Motor neuron (in vitro differentiated cells): Measurements from ENCODE around the gene TRAPPC6A. TPM values are rescaled to one million over a fixed set of nuclear protein-coding genes. Genes with fewer than 3 reads are reported as not detected.

Source experiments
- ATAC-seq, 8 experiments: fragments of 200-7000 bp; cut with Tn5 transposase; replicated peaks in 6 of 8; 2 replicates each; pipeline ENCODE4 v1.8.0; 2021; ENCODE audit warnings: mild to moderate bottlenecking in 8 of 8, moderate library complexity in 8 of 8
- H3K27ac ChIP-seq, 2 donors: fragments of 250-450 bp; sonication (Bioruptor Pico); 2 replicates each; pipeline ENCODE4 v1.9.0; 2021; ENCODE audit warnings: antibody characterized with exemption in 2 of 2, mild to moderate bottlenecking in 2 of 2, moderate library complexity in 1 of 2
- H3K4me1 ChIP-seq, 2 donors: fragments of 250-450 bp; sonication (Bioruptor Pico); replicated peaks in 1 of 2; 2 replicates each; pipeline ENCODE4 v1.6.1; 2021; ENCODE audit warnings: antibody characterized with exemption in 2 of 2, mild to moderate bottlenecking in 2 of 2, moderate library complexity in 1 of 2
- H3K4me3 ChIP-seq, 5 donors: fragments of 250-450 bp; sonication (Bioruptor Pico); 2 replicates each; pipeline ENCODE4 v1.9.0; 2021; ENCODE audit warnings: antibody characterized with exemption in 5 of 5, mild to moderate bottlenecking in 5 of 5, moderate library complexity in 4 of 5
- WGBS, 10 experiments: fragments of 450-650 bp; shearing (Covaris generic); methylation state at CpG; one replicate each; pipeline ENCODE4 v1.0.0; 2022; 5-methylcytosine and 5-hydroxymethylcytosine counted together
- in situ Hi-C, 9 experiments: fragments of 400-800 bp; cut with MboI; loops; one replicate each; pipeline ENCODE4 v1.15.0; 2021; ENCODE audit warnings: low sequenced_read_pairs in 9 of 9, low pct_unique_long_range_greater_than_20kb in 2 of 9; ENCODE audit not compliant: unreplicated experiment in 9 of 9
- total RNA-seq, 8 experiments: library from RNA; unstranded; fragments of 300-600 nt; gene quantifications; 2 replicates each; pipeline versions ENCODE4 v1.2.3 to v1.2.4, GENCODE V29; 2022

The TRAPPC6A gene
- total RNA-seq, 8 experiments from 2014 or later, result 16.9 to 40.8 (median 29.1) TPM

DNA sequence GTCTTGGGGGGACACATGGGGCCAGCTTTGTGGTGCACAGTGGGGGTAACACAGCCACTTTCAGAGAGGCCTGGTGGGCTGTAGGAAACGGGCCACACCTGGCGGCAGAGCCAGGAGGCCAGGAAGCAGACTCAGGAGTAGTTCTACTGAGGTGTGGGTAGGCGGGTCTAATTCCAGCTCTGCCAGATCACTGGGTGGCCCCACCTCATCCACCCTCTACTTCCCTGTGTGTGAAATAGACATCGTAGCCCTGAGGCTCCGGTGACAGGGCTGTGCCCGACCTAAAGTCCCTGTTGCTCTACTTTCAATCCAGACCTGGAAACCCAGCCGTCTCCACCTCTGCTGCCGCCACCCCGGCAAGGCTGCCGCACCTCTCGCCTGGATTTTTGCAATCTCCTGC, 21.3 kb downstream of the TRAPPC6A start:
- WGBS, 10 experiments, result 33 to 92% (median 82%) methylated on average over 1 to 7 of the region's 11 CpGs; no CpG with 5 or more reads in 6 of the 10 experiments
- H3K4me3 ChIP-seq, result no peak overlapping the region
- H3K27ac ChIP-seq, result no peak overlapping the region
- no peak for ATAC-seq
- in situ Hi-C loops, result no loop called here
- peaks cover 8 to 15% of the 10 kb centered on the region in 2 donors for H3K4me1 ChIP-seq

DNA sequence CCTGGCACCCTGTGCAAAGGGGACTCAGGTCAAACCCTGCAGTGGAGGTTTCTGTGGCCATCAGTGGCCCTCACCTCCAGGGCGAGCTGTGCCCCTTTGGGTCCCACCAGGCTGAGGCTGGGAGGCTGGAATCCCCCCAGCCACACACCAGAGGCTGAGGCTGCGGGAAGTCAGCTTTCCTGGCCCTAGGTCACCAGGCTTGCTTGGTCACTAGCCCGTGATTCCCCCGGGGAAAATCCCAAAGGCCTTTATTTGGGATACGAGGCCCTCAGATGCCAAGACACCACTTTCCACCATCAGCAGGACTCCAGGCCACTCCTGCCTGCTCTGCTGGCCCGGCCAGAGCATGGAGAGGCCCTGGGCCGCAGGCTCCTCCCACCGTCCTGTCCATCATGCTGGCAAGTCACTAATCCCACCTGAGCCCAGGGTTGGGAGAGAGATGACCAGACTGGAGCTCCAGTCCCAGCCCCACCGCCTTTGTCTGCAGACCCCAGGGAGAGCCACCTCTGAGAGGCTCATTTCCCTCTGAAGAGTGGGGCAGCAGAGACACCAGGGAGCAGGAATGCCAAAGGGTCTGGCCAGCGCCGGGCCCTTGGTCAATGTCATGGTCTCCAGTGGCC, 21.9 kb downstream of the TRAPPC6A start:
- Histone ChIP-seq H3K4me3 (no peak overlapping the region), H3K4me1 (peaks cover 8 to 15% of the 10 kb centered on the region in 2 donors), H3K27ac (no peak overlapping the region)
- WGBS, 10 experiments, result 20 to 66% (median 47%) methylated on average over 1 to 4 of the region's 11 CpGs; no CpG with 5 or more reads in 7 of the 10 experiments
- in situ Hi-C loops, result no loop called here
- no peak for ATAC-seq

GRCh38 chr19:45154064-45154827, 23.8 kb downstream of the TRAPPC6A start:
- ATAC-seq, result peak in 7 of 8 experiments; percentile 8 to 58 (median 30)

DNA sequence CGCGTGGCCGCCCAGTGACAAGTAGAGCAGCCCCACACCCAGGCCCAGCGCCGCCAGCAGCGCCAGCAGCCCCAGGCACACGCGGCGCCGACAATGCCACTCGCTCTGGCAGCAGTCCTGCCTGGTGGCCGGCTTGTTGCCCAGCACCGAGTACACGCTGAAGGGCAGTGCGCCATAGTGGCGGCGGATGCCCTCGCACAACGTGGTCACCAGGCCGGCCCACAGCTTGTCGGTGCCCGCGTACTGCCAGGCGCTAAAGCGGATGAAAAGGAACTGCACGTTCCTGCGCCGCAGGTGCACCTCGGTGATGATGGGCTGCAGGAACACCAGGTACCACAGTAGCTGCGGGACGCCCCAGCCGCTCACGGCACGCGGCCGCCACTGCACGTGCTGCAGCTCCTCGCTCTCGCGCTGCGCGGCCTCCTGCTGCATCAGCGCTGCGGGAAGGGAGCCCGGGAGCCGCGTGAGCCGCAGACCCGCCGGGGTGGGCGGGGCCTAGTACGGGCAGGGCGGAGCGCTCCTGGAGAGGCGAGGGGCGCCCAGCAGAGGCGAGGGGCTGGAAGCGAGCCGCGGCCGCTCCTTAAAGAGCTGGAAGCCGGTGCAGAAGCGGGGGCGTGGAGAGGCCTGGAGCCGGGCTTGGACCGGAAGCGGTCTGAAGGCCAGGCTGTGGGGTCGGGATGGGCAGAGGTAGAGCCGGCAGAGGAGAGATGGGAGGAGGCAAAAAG, 24.5 kb downstream of the TRAPPC6A start:
- in situ Hi-C loops, result no loop called here
- Histone ChIP-seq H3K4me1 (peaks cover 8 to 15% of the 10 kb centered on the region in 2 donors), H3K4me3 (peak overlapping the region; percentile 0 to 25 (median 25)), H3K27ac (no peak overlapping the region)
- 3 to 23% (median 7%) methylated on average over 2 to 16 of the region's 69 CpGs; no CpG with 5 or more reads in 3 of the 10 experiments for WGBS, 10 experiments
- ATAC-seq, result peak; percentile 35 to 81 (median 70)

More at GRCh38 chr19:45154064-45154827, 23.8 kb downstream of the TRAPPC6A start:
- WGBS, 10 experiments, result 11 to 86% (median 31%) methylated on average over 2 to 15 of the region's 19 CpGs; no CpG with 5 or more reads in 1 of the 10 experiments
- Histone ChIP-seq H3K4me3 (peak overlapping the region; percentile 0 to 25 (median 25)), H3K4me1 (peaks cover 8 to 15% of the 10 kb centered on the region in 2 donors), H3K27ac (no peak overlapping the region)
- in situ Hi-C loops, result no loop called here

GRCh38 chr19:45152504-45153338, 25.3 kb downstream of the TRAPPC6A start:
- in situ Hi-C loops, result no loop called here
- Histone ChIP-seq H3K4me1 (peaks cover 8 to 15% of the 10 kb centered on the region in 2 donors), H3K27ac (no peak overlapping the region), H3K4me3 (peak overlapping the region in 4 of 5 donors; percentile 16 to 25 (median 22))
- peak in 7 of 8 experiments; percentile 20 to 67 (median 50) for ATAC-seq
- WGBS, 10 experiments, result 2 to 15% (median 8%) methylated on average over 4 to 26 of the region's 91 CpGs; no CpG with 5 or more reads in 6 of the 10 experiments

DNA sequence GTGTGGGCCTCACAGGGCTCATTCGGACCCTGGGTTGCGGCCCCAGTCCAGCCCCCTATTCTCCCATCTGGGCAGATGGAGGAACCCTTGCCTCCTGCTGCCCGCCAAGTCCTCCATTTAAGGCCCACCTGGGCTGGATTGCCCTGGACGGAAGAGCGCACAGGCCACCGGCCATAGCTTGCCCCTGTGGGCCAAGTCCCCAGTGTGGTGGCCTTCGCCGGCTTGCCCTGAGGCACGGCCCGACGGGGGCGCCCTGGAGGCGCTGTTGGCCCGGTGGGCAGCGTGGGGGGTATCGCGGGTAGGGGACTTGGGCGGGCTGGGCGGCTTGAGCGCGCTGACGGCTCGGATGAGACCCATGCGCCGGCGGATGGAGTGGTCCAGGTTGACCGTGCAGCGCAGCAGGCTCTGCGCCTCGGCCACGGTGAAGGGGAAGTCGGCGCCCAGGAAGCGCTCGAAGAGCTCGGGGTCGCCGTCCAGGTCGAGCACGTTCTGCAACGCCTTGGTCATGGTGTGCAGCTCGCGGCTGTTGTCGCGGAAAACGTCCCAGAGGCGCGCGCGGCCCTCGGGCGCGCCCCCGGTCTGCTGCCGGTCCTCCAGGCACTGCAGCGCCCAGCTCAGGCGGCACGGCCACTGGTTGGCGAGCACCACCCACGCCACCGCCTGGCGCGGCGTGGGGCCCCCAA, 26.1 kb downstream of the TRAPPC6A start:
- WGBS, 10 experiments, result 0 to 60% (median 60%) methylated on average over 1 to 3 of the region's 64 CpGs; no CpG with 5 or more reads in 7 of the 10 experiments
- Histone ChIP-seq H3K4me3 (peak overlapping the region in 4 of 5 donors; percentile 16 to 25 (median 22)), H3K27ac (no peak overlapping the region), H3K4me1 (peaks cover 13 to 16% of the 10 kb centered on the region in 2 donors)
- no peak for ATAC-seq
- in situ Hi-C loops, result no loop called here

- ATAC-seq, result no peak
- Histone ChIP-seq H3K4me1 (peaks cover 19 to 22% of the 10 kb centered on the region in 2 donors), H3K27ac (no peak overlapping the region), H3K4me3 (no peak overlapping the region)
- WGBS, 10 experiments, result 40 to 100% methylated on average over 1 to 3 of the region's 7 CpGs; no CpG with 5 or more reads in 8 of the 10 experiments
- in situ Hi-C loops, result no loop called here
These were observed 26.7 kb downstream of the TRAPPC6A start for GRCh38 chr19:45151320-45151719.

GRCh38 chr19:45150751-45151281, 27.2 kb downstream of the TRAPPC6A start:
- Histone ChIP-seq H3K4me1 (peaks cover 24% of the 10 kb centered on the region in 2 donors), H3K27ac (no peak overlapping the region), H3K4me3 (no peak overlapping the region)
- in situ Hi-C loops, result no loop called here
- no peak for ATAC-seq
- WGBS, 10 experiments, result 33% methylated on average over 1 of the region's 4 CpGs; no CpG with 5 or more reads in 9 of the 10 experiments

GRCh38 chr19:45150180-45150579, 27.9 kb downstream of the TRAPPC6A start:
- in situ Hi-C loops, result no loop called here
- ATAC-seq, result no peak
- Histone ChIP-seq H3K27ac (no peak overlapping the region), H3K4me1 (peaks cover 24 to 25% of the 10 kb centered on the region in 2 donors), H3K4me3 (no peak overlapping the region)
- WGBS, 10 experiments, result 80 to 100% (median 95%) methylated on average over 1 to 2 of the region's 4 CpGs; no CpG with 5 or more reads in 6 of the 10 experiments

DNA sequence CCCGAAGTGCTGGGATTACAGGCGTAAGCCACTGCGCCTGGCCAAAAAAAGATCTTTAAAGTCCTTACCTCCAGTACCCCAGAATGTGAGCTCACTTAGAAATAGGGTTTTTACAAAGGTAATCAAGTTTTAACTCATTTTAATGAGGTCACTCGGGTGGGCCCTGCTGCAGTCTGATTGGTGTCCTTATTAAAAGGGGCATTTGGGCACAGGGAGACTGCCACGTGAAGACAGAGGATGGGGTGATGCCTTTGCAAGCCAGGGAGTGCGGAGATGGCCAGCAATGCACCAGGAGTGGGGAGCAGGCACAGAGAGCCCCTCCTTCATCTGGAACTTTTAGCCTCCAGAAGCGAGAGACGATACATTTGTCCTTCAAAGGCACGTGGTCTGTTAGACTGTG, 28.9 kb downstream of the TRAPPC6A start:
- in situ Hi-C loops, result no loop called here
- peaks cover 24 to 25% of the 10 kb centered on the region in 2 donors for H3K4me1 ChIP-seq
- H3K4me3 ChIP-seq, result no peak overlapping the region
- no peak for ATAC-seq
- no peak overlapping the region for H3K27ac ChIP-seq
- 78 to 100% (median 86%) methylated on average over 1 to 8 of the region's 9 CpGs; no CpG with 5 or more reads in 3 of the 10 experiments for WGBS, 10 experiments

DNA sequence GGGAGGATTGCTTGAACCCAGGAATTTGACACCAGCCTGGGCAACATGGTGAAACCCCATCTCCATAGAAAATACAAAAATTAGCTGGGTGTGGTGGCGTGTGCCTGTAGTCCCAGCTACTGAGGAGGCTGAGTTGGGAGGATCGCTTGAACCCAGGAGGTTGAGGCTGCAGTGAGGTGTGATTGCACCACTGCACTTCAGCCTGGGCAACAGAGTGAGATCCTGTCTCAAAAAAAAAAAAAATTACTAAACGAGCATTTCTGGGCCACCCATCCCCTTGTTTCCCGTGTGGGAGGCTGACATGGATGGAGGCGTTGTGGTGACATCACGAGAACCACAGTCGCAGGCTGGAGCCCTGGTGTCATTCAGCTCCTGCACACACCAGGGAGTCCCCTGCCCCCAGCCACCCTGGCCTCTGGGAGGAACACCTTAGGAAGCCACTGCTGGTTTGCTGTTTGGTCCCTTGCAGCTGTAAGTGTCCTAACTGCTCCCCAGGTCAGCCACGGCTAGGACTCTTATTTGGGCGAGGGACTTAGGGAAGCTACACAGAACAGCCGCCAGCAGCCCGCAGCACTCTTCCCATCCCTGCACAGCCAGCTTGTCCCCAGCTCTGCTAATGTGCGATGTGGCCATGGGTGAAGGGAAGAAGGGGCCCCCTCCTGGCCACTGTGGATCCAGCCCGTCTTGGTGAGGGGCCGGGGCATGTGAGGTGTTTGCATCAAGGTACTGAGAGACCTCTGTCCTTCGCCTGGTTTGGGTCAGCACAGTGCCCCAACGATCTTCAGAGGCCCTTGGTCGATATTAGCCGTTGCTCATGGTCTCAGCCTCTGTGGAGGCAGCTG, 30.0 kb downstream of the TRAPPC6A start:
- ATAC-seq, result no peak
- in situ Hi-C loops, result no loop called here
- peaks cover 15 to 22% of the 10 kb centered on the region in 2 donors for H3K4me1 ChIP-seq
- H3K4me3 ChIP-seq, result no peak overlapping the region
- WGBS, 10 experiments, result 60 to 83% (median 81%) methylated on average over 1 to 9 of the region's 18 CpGs; no CpG with 5 or more reads in 6 of the 10 experiments
- H3K27ac ChIP-seq, result no peak overlapping the region
